GF-D8 (cell line): ENCODE measurements around the gene MTHFD2L.
"Not testable (repeated sequence)": the region's sequence is repeated elsewhere in the genome, so short reads cannot be mapped to it uniquely, and the experiment has no call there.

ENCODE experiments used
- DNase-seq: peaks from one replicate; lab custom pipeline; 2025; lab: John Stamatoyannopoulos, UW

MTHFD2L gene

DNA sequence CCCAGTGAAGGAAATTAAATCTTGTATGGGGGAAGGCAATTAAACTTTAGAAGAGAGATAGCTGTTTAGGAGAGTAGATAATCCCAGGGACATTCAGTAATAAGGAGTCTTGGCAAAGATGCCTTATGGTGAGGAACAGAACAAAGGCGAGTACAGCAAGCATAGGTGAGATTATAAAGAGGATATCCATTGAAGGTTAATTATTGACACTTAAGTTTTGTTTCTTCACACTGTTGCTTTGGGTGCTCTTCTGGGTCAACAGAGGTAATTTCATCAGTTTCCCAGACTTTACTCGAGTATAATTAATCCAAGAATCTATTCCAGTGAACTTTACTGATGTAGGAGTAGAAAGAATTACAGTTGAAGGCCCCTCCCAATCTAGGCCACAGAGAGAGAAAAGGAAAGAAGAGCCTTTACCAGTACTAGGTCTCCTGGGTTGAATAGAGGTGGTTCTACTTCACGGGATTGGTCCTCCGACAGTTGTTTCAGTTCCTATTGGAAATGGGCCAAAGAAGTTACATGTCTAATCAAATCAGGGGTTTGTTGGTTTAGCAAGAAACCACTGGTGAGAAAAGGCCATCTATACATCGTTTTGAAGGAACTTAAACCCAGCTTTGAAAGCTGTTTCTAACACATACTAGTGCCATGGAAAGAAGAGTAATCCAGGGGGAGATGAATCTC is 177.6 kb downstream of the MTHFD2L start:
- DNase-seq: no peak

DNA sequence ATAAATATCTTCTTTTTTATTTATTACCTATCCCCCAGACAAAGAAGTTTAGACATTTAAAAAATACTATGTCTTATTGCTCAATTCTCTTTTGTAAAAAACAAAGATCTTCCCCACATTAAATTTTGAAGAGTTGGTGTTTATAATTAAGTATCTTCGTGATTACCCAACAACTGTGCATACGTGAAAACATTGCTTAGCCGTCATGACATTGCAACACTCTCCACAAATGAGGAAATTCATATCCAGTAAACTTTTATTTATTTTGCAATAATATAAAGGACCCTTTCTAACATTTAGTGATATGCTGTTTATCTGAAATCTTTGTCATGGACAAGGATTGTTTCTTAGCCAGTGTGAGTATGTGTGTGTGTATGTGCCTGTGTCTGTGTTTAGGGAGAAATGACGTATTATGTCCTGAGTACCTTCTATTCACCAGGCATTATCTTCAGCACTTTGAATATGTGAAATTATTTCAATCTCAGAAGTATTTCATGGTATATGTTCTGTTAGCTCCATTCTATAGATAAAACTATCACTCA is 180.9 kb downstream of the MTHFD2L start:
- DNase-seq: no peak

DNA sequence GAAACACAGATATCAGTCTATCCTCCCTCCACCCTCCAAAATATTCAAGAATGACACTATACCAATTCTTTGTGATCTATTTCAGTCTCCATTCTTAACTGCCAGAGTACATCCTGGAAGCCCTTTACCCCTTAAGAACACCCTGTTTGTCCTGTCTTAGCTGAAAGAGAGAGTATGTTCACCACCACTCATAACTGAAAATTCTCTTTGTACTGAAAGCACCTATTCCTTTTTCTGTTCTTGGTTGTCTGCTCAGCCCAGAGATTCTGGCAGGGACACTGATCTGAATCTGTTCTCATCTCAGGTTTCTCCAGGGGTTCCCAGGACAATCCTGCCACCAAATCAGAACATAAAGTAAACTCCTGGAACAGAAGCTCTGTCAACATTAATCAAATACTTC is 181.6 kb downstream of the MTHFD2L start:
- no peak for DNase-seq

DNA sequence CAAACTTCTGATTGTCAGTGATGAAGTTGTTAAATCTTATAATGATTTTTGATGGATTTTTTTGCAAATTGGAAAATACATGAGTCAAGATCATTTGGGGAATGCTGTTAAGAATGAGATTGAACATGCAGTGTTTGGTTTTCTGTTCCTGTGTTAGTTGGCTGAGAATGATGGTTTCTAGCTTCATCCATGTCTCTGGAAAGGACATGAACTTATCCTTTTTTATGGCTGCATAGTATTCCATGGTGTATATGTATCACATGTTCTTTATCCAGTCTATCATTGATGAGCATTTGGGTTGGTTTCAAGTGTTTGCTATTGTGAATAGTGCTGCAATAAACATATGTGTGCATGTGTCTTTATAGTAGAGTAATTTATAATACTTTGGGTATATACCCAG is 182.5 kb downstream of the MTHFD2L start:
- not testable (repeated sequence) for DNase-seq

DNA sequence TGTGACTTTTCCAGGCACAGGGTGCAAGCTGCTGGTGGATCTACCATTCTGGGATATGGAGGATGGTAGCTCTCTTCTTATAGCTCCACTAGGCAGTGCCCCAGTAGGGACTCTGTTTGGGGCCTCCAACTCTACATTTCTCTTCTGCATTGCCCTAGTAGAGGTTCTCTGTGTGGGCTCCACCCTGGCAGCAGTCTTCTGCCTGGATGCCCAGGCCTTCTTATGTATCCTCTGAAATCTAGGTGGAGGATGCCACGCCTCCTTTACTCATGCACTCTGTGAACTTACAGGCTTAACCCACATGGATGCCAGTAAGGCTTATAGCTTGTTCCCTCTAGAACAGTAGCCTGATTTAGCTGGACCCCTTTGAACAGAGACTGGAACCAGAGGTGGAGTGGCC is 186.1 kb downstream of the MTHFD2L start:
- DNase-seq: no peak
